GM12878 (cell line): ENCODE data around the gene ATXN7L1. TPM values are rescaled to one million over a fixed set of nuclear protein-coding genes. Genes with fewer than 3 reads are reported as not detected.

Experiments used
- ATAC-seq: fragments of 200-7000 bp; cut with Tn5 transposase; 3 replicates; pipeline ENCODE4 v1.9.1; 2020; ENCODE audit warnings: mild to moderate bottlenecking, moderate library complexity
- BruUV-seq: library from RNA; stranded (reverse); fragments of 400-500 nt; replicated peaks from 2 replicates; lab custom pipeline; 2021; lab: Mats Ljungman, UMichigan
- CTCF ChIA-PET: fragments of 300-600 bp; sonication (Branson Sonifier 250); formaldehyde crosslinking; extraction: SDS; loops from one replicate; lab custom pipeline; 2021; ENCODE audit warnings: inconsistent platforms; lab: Yijun Ruan, JAX
- POLR2A ChIA-PET: fragments of 350-600 bp; formaldehyde crosslinking; extraction: SDS; loops from one replicate; lab custom pipeline; 2021; ENCODE audit warnings: inconsistent platforms; lab: Charles Lee
- RAD21 ChIA-PET: fragments of 300-600 bp; sonication (Branson Sonifier 250); formaldehyde crosslinking; loops from one replicate; lab custom pipeline; 2023; ENCODE audit warnings: antibody characterized with exemption; ENCODE audit not compliant: unreplicated experiment; lab: Charles Lee
- SMC1A ChIA-PET: fragments of 300-600 bp; sonication (Branson Sonifier 250); formaldehyde crosslinking; loops from one replicate; lab custom pipeline; 2023; ENCODE audit not compliant: unreplicated experiment, uncharacterized antibody; lab: Charles Lee
- DNase-seq: peaks from one replicate; pipeline ENCODE4 v3.0.0-alpha.2; 2011; ENCODE audit warnings: low read depth, low spot score
- FAIRE-seq: peaks from 3 replicates; lab custom pipeline; 2011; peaks lifted over from hg19 to GRCh38; lab: Jason Lieb, UNC
- H2AFZ ChIP-seq: 2 replicates; pipeline ENCODE4 v1.6.0; 2011; ENCODE audit warnings: low read depth, low read length, control low read depth; ENCODE audit not compliant: control insufficient read depth
- H3K27ac ChIP-seq: 2 replicates; pipeline ENCODE4 v1.5.1; 2011; ENCODE audit warnings: control low read depth; ENCODE audit not compliant: control insufficient read depth, insufficient read depth
- H3K27me3 ChIP-seq, 2 experiments: replicated peaks in 1 of 2; 2 replicates each; pipeline versions ENCODE4 v1.6.0 to v1.6.1; 2011; ENCODE audit warnings: low read length in 1 of 2; ENCODE audit not compliant: control insufficient read depth in 2 of 2, insufficient read depth in 2 of 2
- H3K36me3 ChIP-seq, 2 experiments: 2 replicates each; pipeline ENCODE4 v1.5.1; 2011; ENCODE audit warnings: low read length in 1 of 2; ENCODE audit not compliant: control insufficient read depth in 2 of 2, insufficient read depth in 2 of 2
- H3K4me1 ChIP-seq: 2 replicates; pipeline ENCODE4 v1.6.1; 2011; ENCODE audit warnings: mild to moderate bottlenecking, low read length, moderate library complexity, mixed read lengths; ENCODE audit not compliant: control insufficient read depth, insufficient read depth
- H3K4me2 ChIP-seq: 2 replicates; pipeline ENCODE4 v1.6.0; 2011; ENCODE audit warnings: control low read depth; ENCODE audit not compliant: control insufficient read depth, insufficient read depth
- H3K4me3 ChIP-seq: fragments of 200-600 bp; sonication (generic); 2 replicates; pipeline ENCODE4 v1.5.1; 2016
- H3K79me2 ChIP-seq: 2 replicates; pipeline ENCODE4 v1.6.0; 2011; ENCODE audit warnings: low read length; ENCODE audit not compliant: control insufficient read depth, insufficient read depth
- H3K9ac ChIP-seq: 2 replicates; pipeline ENCODE4 v1.8.0; 2011; ENCODE audit warnings: low read length, control low read depth, mixed read lengths; ENCODE audit not compliant: control insufficient read depth, insufficient read depth
- H3K9me3 ChIP-seq: replicated peaks from 3 replicates; pipeline ENCODE4 v1.5.1; 2011; ENCODE audit warnings: mild to moderate bottlenecking, low read length; ENCODE audit not compliant: control insufficient read depth, insufficient read depth
- H4K20me1 ChIP-seq: 2 replicates; pipeline ENCODE4 v1.6.0; 2011; ENCODE audit not compliant: control insufficient read depth, insufficient read depth
- CHD1 ChIP-seq: IDR thresholded peaks from 2 replicates; pipeline ENCODE4 v1.6.1; 2012; ENCODE audit warnings: low read depth, low read length, improper control_type of control experiment
- WGBS: methylation state at CpG from one replicate; pipeline ENCODE4 v1.1.6; 2016; ENCODE audit warnings: low lambda C conversion rate; ENCODE audit not compliant: insufficient replicate concordance, insufficient coverage; ENCODE audit errors: missing lambda C conversion rate; 5-methylcytosine and 5-hydroxymethylcytosine counted together
- in situ Hi-C: fragments of 300-500 bp; cut with MboI; formaldehyde crosslinking; loops from 9 replicates; pipeline ENCODE4 v1.14.3; 2018; ENCODE audit warnings: mixed read lengths
- intact Hi-C: fragments of 100-400 bp; cut with micrococcal nuclease; formaldehyde crosslinking; loops from one replicate; pipeline ENCODE4 v1.14.2; 2022; ENCODE audit not compliant: unreplicated experiment
- polyA plus RNA-seq, 11 experiments: library from polyadenylated mRNA; depleted of rRNA in 4 of 11; unstranded in 6 of 11; stranded (reverse) in 5 of 11; fragments of >200 nt; fragmentation: Nextera tagmentation in 4 of 11; fragmentation: Illumina TruSeq in 1 of 11; extraction: Ambion mirVana in 4 of 11; extraction: Trizol in 1 of 11; gene quantifications; 1 replicate in 1 of 11; 2 replicates in 10 of 11; pipeline versions ENCODE4 v1.2.1 to v1.2.3, GENCODE V29; 2011 to 2016; ENCODE audit warnings: inconsistent platforms in 2 of 11, missing spikeins in 2 of 11, low read depth in 1 of 11
- total RNA-seq, 4 experiments: library from RNA; depleted of rRNA in 3 of 4; stranded (reverse); fragments of >200 nt in 3 of 4; fragmentation: Illumina TruSeq in 1 of 4; extraction: Trizol in 1 of 4; gene quantifications; 2 replicates each; pipeline versions ENCODE4 v1.2.1 to v1.2.3, GENCODE V29; 2013 to 2021
- TF ChIP-seq, protein P1 (sequence below), 3 experiments: IDR thresholded peaks in 2 of 3; conservative IDR thresholded peaks in 1 of 3; 2 replicates each; pipeline ENCODE4 v1.5.1; 2011; ENCODE audit warnings: low read depth in 3 of 3, low read length in 3 of 3, mild to moderate bottlenecking in 3 of 3, control low read depth in 2 of 3, moderate library complexity in 2 of 3, inconsistent platforms in 1 of 3, mixed read lengths in 1 of 3; ENCODE audit not compliant: control insufficient read depth in 2 of 3, insufficient read depth in 1 of 3; ENCODE audit errors: extremely low read depth in 1 of 3

The ATXN7L1 gene
- total and polyA plus RNA-seq, 10 of the 15 experiments (the other 5 are each of a cell fraction or from before 2014, with no cell fraction given), result 0.40 to 2.9 (median 1.2) TPM

DNA sequence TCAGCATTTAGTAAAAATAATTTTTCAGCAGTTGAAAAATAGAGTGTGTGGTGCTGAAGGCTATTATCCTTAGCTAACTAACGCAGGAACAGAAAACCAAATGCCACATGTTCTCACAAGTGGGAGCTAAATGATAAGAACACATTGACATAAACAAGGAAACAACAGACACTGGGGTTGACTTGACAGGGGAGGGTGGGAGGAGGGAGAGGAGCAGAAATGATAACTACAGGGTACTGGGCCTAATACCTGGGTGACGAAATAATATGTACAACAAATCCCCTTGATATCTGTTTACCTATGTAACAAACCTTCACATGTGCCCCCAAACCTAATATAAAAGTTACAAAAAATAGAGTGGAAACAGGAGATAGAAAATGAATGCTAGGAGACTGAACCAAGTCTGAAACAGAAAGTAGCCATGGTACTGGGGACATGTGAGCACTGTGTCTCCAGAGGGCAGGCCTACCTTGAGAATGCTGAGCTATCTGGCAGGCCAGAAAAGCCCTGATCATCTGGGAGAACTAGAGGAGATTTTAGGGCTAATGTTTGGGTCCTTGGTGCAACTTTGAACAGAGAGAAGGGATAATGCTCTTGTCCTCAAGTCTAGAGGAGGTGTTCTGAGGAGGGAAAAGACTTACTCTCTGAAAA, 290.4 kb downstream of the ATXN7L1 start:
- RAD21 ChIA-PET, result interaction anchor here (0.7 to 4.4 kb wide), 3 partner anchors 53 to 822 kb away, joined by 3 to 24 read pairs (median 4); partner anchors contain the start of gene RINT1

More for the DNA sequence above, 290.4 kb downstream of the ATXN7L1 start:
- Histone ChIP-seq H3K36me3 (no peaks in the 10 kb centered on the region), H2AFZ (peak overlapping the region; percentile 49), H3K9me3 (no peaks in the 10 kb centered on the region; the same call in 2 of the 3 replicates), H3K27me3 (no peaks in the 10 kb centered on the region), H3K4me1 (peaks cover 9% of the 10 kb centered on the region), H3K4me2 (no peak overlapping the region), H3K9ac (no peak overlapping the region), H4K20me1 (no peaks in the 10 kb centered on the region)
- SMC1A ChIA-PET, result interaction anchor here (0.6 to 1.1 kb wide), 2 partner anchors 138 to 604 kb away, joined by 3 read pairs; no protein-coding TSS in a partner anchor
- WGBS, result 97% methylated on average over 2 of the region's 2 CpGs
- in situ Hi-C loops, result no loop called here
- no peak for FAIRE-seq
- intact Hi-C loops, result loop anchor here (5.0 kb wide), 2 partner anchors 54 to 429 kb away; partner anchors contain the start of gene RINT1
- POLR2A ChIA-PET, result interaction anchor here (0.6 to 1.1 kb wide), 3 partner anchors 14 to 188 kb away, joined by 3 to 4 read pairs (median 3); partner anchors contain the start of gene RINT1
- TF ChIP-seq, protein P1, sequence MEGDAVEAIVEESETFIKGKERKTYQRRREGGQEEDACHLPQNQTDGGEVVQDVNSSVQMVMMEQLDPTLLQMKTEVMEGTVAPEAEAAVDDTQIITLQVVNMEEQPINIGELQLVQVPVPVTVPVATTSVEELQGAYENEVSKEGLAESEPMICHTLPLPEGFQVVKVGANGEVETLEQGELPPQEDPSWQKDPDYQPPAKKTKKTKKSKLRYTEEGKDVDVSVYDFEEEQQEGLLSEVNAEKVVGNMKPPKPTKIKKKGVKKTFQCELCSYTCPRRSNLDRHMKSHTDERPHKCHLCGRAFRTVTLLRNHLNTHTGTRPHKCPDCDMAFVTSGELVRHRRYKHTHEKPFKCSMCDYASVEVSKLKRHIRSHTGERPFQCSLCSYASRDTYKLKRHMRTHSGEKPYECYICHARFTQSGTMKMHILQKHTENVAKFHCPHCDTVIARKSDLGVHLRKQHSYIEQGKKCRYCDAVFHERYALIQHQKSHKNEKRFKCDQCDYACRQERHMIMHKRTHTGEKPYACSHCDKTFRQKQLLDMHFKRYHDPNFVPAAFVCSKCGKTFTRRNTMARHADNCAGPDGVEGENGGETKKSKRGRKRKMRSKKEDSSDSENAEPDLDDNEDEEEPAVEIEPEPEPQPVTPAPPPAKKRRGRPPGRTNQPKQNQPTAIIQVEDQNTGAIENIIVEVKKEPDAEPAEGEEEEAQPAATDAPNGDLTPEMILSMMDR (IDR thresholded peaks at IDR 0.05 in 2 of 3, conservative IDR thresholded peaks at IDR 0.05 in 1 of 3; ENCODE audit: control insufficient read depth in 2 of 3, extremely low read depth in 1 of 3, insufficient read depth in 1 of 3, low read depth in 3 of 3, low read length in 3 of 3), result peak in 1 of 3 experiments; percentile 10; a peak in 1 of 6 replicates
- TF ChIP-seq CHD1, result no peak
- TF ChIP-seq, all 136 proteins: peak for 1
- Histone ChIP-seq H3K4me3 (no peak overlapping the region), H3K27ac (no peak overlapping the region), H3K79me2 (no peaks in the 10 kb centered on the region)
- ATAC-seq, result peak; percentile 50
- BruUV-seq, result no TSS peak
- CTCF ChIA-PET, result interaction anchor here (0.9 to 2.3 kb wide), 4 partner anchors 9 to 660 kb away, joined by 3 to 9 read pairs (median 4); no protein-coding TSS in a partner anchor
- no peak for DNase-seq
